Astrocyte (in vitro differentiated cells and primary cell): ENCODE measurements around the gene CORO7. TPM values are rescaled to one million over a fixed set of nuclear protein-coding genes. Genes with fewer than 3 reads are reported as not detected.

Experiments
- DNase-seq: peaks from one replicate; pipeline ENCODE4 v3.0.0-alpha.2; 2010; ENCODE audit warnings: low read depth
- FAIRE-seq: peaks from 2 replicates; lab custom pipeline; 2011; peaks lifted over from hg19 to GRCh38; lab: Jason Lieb, UNC
- H2AFZ ChIP-seq: 2 replicates; pipeline ENCODE4 v1.6.0; 2012; ENCODE audit warnings: low read depth, low read length, inconsistent platforms
- H3K27ac ChIP-seq: 2 replicates; pipeline ENCODE4 v1.5.1; 2011; ENCODE audit warnings: low read depth, low read length, inconsistent platforms
- H3K27me3 ChIP-seq: 2 replicates; pipeline ENCODE4 v1.6.0; 2011; ENCODE audit warnings: low read length, inconsistent platforms; ENCODE audit not compliant: insufficient read depth
- H3K36me3 ChIP-seq: 2 replicates; pipeline ENCODE4 v1.5.1; 2011; ENCODE audit warnings: low read length, inconsistent platforms; ENCODE audit not compliant: insufficient read depth
- H3K4me1 ChIP-seq: 2 replicates; pipeline ENCODE4 v1.5.1; 2011; ENCODE audit warnings: low read length, inconsistent platforms; ENCODE audit not compliant: insufficient read depth
- H3K4me2 ChIP-seq: 2 replicates; pipeline ENCODE4 v1.6.0; 2012; ENCODE audit warnings: low read length, inconsistent platforms
- H3K4me3 ChIP-seq: 2 replicates; pipeline ENCODE4 v1.5.1; 2011; ENCODE audit warnings: low read depth, mild to moderate bottlenecking, low read length, inconsistent platforms; ENCODE audit not compliant: insufficient read depth
- H3K79me2 ChIP-seq: 2 replicates; pipeline ENCODE4 v1.6.0; 2012; ENCODE audit warnings: mild to moderate bottlenecking, low read length, inconsistent platforms; ENCODE audit not compliant: insufficient read depth
- H3K9ac ChIP-seq: 2 replicates; pipeline ENCODE4 v1.6.0; 2012; ENCODE audit warnings: mild to moderate bottlenecking, low read length, inconsistent platforms
- H3K9me3 ChIP-seq: 2 replicates; pipeline ENCODE4 v1.5.1; 2012; ENCODE audit warnings: low read depth, mild to moderate bottlenecking, low read length, inconsistent platforms; ENCODE audit not compliant: insufficient read depth
- H4K20me1 ChIP-seq: 2 replicates; pipeline ENCODE4 v1.6.0; 2012; ENCODE audit warnings: low read length, inconsistent platforms; ENCODE audit not compliant: insufficient read depth
- H3K27ac Mint-ChIP-seq: one replicate; pipeline ENCODE4 v1.8.0; 2021; ENCODE audit warnings: mild to moderate bottlenecking, mixed read lengths; ENCODE audit not compliant: unreplicated experiment
- H3K27me3 Mint-ChIP-seq: one replicate; pipeline ENCODE4 v1.8.0; 2021; ENCODE audit warnings: low read depth, mixed read lengths; ENCODE audit not compliant: unreplicated experiment
- H3K36me3 Mint-ChIP-seq: one replicate; pipeline ENCODE4 v1.8.0; 2021; ENCODE audit warnings: low read depth, mixed read lengths; ENCODE audit not compliant: unreplicated experiment
- H3K4me1 Mint-ChIP-seq: one replicate; pipeline ENCODE4 v1.8.0; 2021; ENCODE audit warnings: low read depth, mixed read lengths; ENCODE audit not compliant: unreplicated experiment
- H3K4me3 Mint-ChIP-seq: one replicate; pipeline ENCODE4 v1.8.0; 2021; ENCODE audit warnings: mild to moderate bottlenecking, moderate library complexity, mixed read lengths; ENCODE audit not compliant: unreplicated experiment
- H3K9me3 Mint-ChIP-seq: one replicate; pipeline ENCODE4 v1.8.0; 2021; ENCODE audit warnings: mild to moderate bottlenecking, mixed read lengths; ENCODE audit not compliant: unreplicated experiment
- EZH2 ChIP-seq: IDR thresholded peaks from 2 replicates; pipeline ENCODE4 v1.6.1; 2012; ENCODE audit warnings: mild to moderate bottlenecking, low read length, inconsistent platforms; ENCODE audit not compliant: insufficient read depth
- total RNA-seq: library from RNA; stranded (reverse); gene quantifications from 2 replicates; pipeline ENCODE4 v1.2.1, GENCODE V29; 2021
- TF ChIP-seq, protein P1 (sequence below): IDR thresholded peaks from 2 replicates; pipeline ENCODE4 v1.5.1; 2011; ENCODE audit warnings: low read depth, mild to moderate bottlenecking, inconsistent platforms, low read length, moderate library complexity; ENCODE audit not compliant: insufficient read depth

Gene CORO7
- total RNA-seq, 1 donor from 2014 or later: 26.4 TPM

DNA sequence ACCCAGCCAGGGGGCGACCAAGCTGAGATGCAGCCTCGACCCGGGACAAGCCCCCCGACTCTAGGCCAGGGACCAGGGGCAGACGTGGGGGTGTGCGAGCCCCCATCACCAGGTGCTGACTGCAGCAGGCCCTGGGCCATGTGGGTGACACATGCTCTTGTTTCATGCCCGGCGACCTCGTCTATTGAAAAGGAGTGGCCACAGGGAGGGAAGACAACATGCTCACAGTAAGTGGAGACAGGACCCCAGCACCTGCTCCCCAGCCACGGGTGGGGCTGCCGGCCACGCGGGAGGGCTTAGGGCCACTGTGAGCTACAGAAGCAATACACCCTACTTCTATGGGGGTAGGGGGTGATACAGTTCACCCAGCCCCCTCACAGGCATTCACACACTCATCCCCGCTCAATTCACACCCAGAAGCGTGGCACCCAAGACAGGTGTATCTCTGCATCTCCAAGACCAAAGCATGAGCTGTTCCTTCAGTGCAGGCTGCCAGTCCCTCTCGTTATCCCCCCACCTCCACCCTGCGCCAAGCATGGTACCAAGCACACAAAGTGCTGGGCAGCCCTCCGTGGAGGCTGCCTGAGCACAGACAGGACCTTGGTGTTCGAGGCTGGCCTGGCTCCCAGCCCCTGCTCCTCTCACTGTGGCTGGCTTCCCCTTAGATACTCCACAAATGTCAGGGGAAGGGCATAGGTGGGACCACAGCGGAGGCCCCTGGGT is 31.2 kb downstream of the CORO7 start:
- Histone ChIP-seq H2AFZ (no peak overlapping the region), H3K36me3 (no peaks in the 10 kb centered on the region), H3K4me3 (no peak overlapping the region), H3K79me2 (peaks cover 18% of the 10 kb centered on the region), H3K9ac (no peak overlapping the region), H3K27ac (no peak overlapping the region), H3K4me2 (no peak overlapping the region), H4K20me1 (peaks cover 42% of the 10 kb centered on the region), H3K27me3 (no peaks in the 10 kb centered on the region), H3K9me3 (no peaks in the 10 kb centered on the region), H3K4me1 (peaks cover 56% of the 10 kb centered on the region)
- Mint-ChIP-seq H3K36me3 (peaks cover 5% of the 10 kb centered on the region), H3K4me3 (no peak overlapping the region), H3K27me3 (no peaks in the 10 kb centered on the region), H3K27ac (no peak overlapping the region), H3K9me3 (no peaks in the 10 kb centered on the region), H3K4me1 (peaks cover 14% of the 10 kb centered on the region)
- DNase-seq: no peak
- no peak for FAIRE-seq
- TF ChIP-seq EZH2: no peak
- TF ChIP-seq, protein P1, sequence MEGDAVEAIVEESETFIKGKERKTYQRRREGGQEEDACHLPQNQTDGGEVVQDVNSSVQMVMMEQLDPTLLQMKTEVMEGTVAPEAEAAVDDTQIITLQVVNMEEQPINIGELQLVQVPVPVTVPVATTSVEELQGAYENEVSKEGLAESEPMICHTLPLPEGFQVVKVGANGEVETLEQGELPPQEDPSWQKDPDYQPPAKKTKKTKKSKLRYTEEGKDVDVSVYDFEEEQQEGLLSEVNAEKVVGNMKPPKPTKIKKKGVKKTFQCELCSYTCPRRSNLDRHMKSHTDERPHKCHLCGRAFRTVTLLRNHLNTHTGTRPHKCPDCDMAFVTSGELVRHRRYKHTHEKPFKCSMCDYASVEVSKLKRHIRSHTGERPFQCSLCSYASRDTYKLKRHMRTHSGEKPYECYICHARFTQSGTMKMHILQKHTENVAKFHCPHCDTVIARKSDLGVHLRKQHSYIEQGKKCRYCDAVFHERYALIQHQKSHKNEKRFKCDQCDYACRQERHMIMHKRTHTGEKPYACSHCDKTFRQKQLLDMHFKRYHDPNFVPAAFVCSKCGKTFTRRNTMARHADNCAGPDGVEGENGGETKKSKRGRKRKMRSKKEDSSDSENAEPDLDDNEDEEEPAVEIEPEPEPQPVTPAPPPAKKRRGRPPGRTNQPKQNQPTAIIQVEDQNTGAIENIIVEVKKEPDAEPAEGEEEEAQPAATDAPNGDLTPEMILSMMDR: no peak

DNA sequence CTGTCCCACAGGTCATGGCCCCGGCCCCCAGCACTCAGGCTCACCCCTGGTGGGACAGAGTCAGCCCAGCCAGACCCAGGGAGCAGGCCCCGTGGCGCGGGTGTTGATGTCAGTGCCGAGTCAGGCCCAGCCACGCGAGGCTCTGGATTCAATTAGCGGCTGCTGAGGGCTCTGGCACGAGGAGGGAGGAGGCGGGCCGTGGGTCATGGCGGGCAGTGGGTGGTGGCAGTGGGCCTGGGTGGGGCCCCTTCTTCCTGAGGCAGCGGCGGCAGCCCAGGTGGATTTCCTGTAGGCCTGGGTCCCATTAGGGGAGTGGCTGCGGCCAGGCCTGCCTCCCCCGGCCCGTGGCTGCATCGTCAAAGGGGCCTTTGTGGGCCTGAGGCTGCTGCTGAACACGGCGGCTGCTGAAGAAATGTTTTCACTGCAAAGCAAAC is 31.9 kb downstream of the CORO7 start:
- no peaks in the 10 kb centered on the region for H3K27me3 Mint-ChIP-seq
- no peak overlapping the region for H3K4me3 ChIP-seq
- H3K27ac Mint-ChIP-seq: no peak overlapping the region
- H3K27ac ChIP-seq: no peak overlapping the region
- DNase-seq (no peak), FAIRE-seq (no peak)
- H3K4me2 ChIP-seq: no peak overlapping the region
- peak overlapping the region; percentile 10 for H3K9ac ChIP-seq
- H3K27me3 ChIP-seq: no peaks in the 10 kb centered on the region
- peaks cover 46% of the 10 kb centered on the region for H4K20me1 ChIP-seq
- no peaks in the 10 kb centered on the region for H3K36me3 ChIP-seq
- TF ChIP-seq EZH2: no peak
- TF ChIP-seq, protein P1: no peak
- H3K4me1 ChIP-seq: peaks cover 55% of the 10 kb centered on the region
- H3K36me3 Mint-ChIP-seq: no peaks in the 10 kb centered on the region
- H3K9me3 Mint-ChIP-seq: no peaks in the 10 kb centered on the region
- peaks cover 14% of the 10 kb centered on the region for H3K4me1 Mint-ChIP-seq
- no peaks in the 10 kb centered on the region for H3K9me3 ChIP-seq
- H3K4me3 Mint-ChIP-seq: no peak overlapping the region
- peaks cover 22% of the 10 kb centered on the region for H3K79me2 ChIP-seq
- H2AFZ ChIP-seq: no peak overlapping the region
